Spleen (tissue), 11 donors: ENCODE data around the gene CARM1. TPM values are rescaled to one million over a fixed set of nuclear protein-coding genes. Genes with fewer than 3 reads are reported as not detected.

Experiments
- DNase-seq: peaks from one replicate; pipeline ENCODE4 v3.0.0-alpha.2; 2020
- H3K27ac ChIP-seq, 8 donors: fragments of 200-600 bp; sonication (generic) in 7 of 8; 1 replicate in 4 of 8; 2 replicates in 4 of 8; pipeline versions ENCODE4 v1.5.0 to v1.8.0; 2016 to 2021; ENCODE audit warnings: inconsistent platforms in 4 of 8, mild to moderate bottlenecking in 4 of 8, moderate library complexity in 1 of 8
- H3K27me3 ChIP-seq, 7 donors: fragments of 200-600 bp; sonication (generic) in 6 of 7; replicated peaks in 1 of 7; 1 replicate in 4 of 7; 2 replicates in 3 of 7; pipeline versions ENCODE4 v1.5.0 to v1.8.0; 2016 to 2021; ENCODE audit warnings: inconsistent platforms in 3 of 7, mild to moderate bottlenecking in 1 of 7
- H3K36me3 ChIP-seq, 6 donors: fragments of 200-600 bp; sonication (generic) in 5 of 6; 1 replicate in 4 of 6; 2 replicates in 2 of 6; pipeline versions ENCODE4 v1.5.0 to v1.8.0; 2016 to 2021; ENCODE audit warnings: inconsistent platforms in 2 of 6
- H3K4me1 ChIP-seq, 6 donors: fragments of 200-600 bp; sonication (generic) in 5 of 6; 1 replicate in 3 of 6; 2 replicates in 3 of 6; pipeline versions ENCODE4 v1.5.0 to v1.8.0; 2016 to 2021; ENCODE audit warnings: inconsistent platforms in 3 of 6
- H3K4me3 ChIP-seq, 8 donors: fragments of 200-600 bp; sonication (generic) in 7 of 8; 1 replicate in 4 of 8; 2 replicates in 4 of 8; pipeline versions ENCODE4 v1.5.0 to v1.8.0; 2016 to 2021; ENCODE audit warnings: inconsistent platforms in 4 of 8, mild to moderate bottlenecking in 4 of 8, moderate library complexity in 2 of 8
- H3K9me3 ChIP-seq, 8 donors: fragments of 200-600 bp; sonication (generic) in 7 of 8; 1 replicate in 4 of 8; 2 replicates in 4 of 8; pipeline versions ENCODE4 v1.5.0 to v1.8.0; 2016 to 2021; ENCODE audit warnings: inconsistent platforms in 4 of 8
- CTCF ChIP-seq, 11 experiments: fragments of 200-600 bp in 7 of 11; fragments of 450-650 bp in 4 of 11; sonication (generic) in 4 of 11; IDR thresholded peaks in 8 of 11; conservative IDR thresholded peaks in 3 of 11; 1 replicate in 7 of 11; 2 replicates in 4 of 11; pipeline versions ENCODE4 v1.4.0 to v1.8.0; 2016 to 2021; ENCODE audit warnings: antibody characterized with exemption in 11 of 11, inconsistent platforms in 4 of 11, mild to moderate bottlenecking in 1 of 11
- POLR2A ChIP-seq, 3 donors: fragments of 450-650 bp; IDR thresholded peaks; one replicate each; pipeline ENCODE4 v1.5.1; 2017; ENCODE audit warnings: antibody characterized with exemption in 3 of 3, mild to moderate bottlenecking in 1 of 3
- POLR2AphosphoS5 ChIP-seq, 3 donors: sonication (generic); formaldehyde crosslinking; IDR thresholded peaks; one replicate each; pipeline ENCODE4 v1.5.1; 2017; ENCODE audit warnings: antibody characterized with exemption in 3 of 3
- WGBS, 5 donors: extraction: QIAGEN DNeasy Blood & Tissue Kit in 3 of 5; methylation state at CpG; one replicate each; pipeline versions ENCODE4 v1.1.5 to v1.1.7; 2013 to 2018; 5-methylcytosine and 5-hydroxymethylcytosine counted together
- intact Hi-C: fragments of 100-400 bp; cut with DNase I; formaldehyde crosslinking; loops from one replicate; pipeline ENCODE4 v1.15.0; 2023; ENCODE audit warnings: low total_unique reads
- polyA plus RNA-seq, 3 donors: library from polyadenylated mRNA; stranded (reverse); fragments of 200-250 nt; gene quantifications; one replicate each; pipeline ENCODE4 v1.2.1, GENCODE V29; 2013
- total RNA-seq, 7 donors: library from RNA; depleted of rRNA in 3 of 7; stranded (reverse); fragments of >200 nt in 3 of 7; fragmentation: NEBNext Ultra II Directional in 4 of 7; extraction: Animal tissue kit (Norgen Biotek cat#: 25700) in 4 of 7; gene quantifications; one replicate each; pipeline versions ENCODE4 v1.1.0 to v1.2.1, GENCODE V29; 2016 to 2021
- donor health status: healthy with polysubstance abuse.
- donor health status: DM: no; HTN: no; CAD: no; lungs with moderate emphysema.
- donor health status: DM: no; HTN: no; CAD: no.
- donor health status: Bipolar disorder and iron deficiency.
- donor health status: healthy.
- donor health status: DM: no; HTN: no; CAD: no.
- donor health status: DM: yes; HTN: yes; CAD: no.

The CARM1 gene
- total and polyA plus RNA-seq, 10 donors, result 13.6 to 32.0 (median 24.6) TPM

- peak; percentile 75 for DNase-seq
- H3K9me3 ChIP-seq, result no peaks in the 10 kb centered on the region
- H3K4me3 ChIP-seq, result no peak overlapping the region
- peaks cover 2 to 100% (median 98%) of the 10 kb centered on the region in 6 donors for H3K36me3 ChIP-seq
- no peaks in the 10 kb centered on the region for H3K4me1 ChIP-seq
- peak overlapping the region in 2 of 8 donors; percentile 11 to 33 for H3K27ac ChIP-seq
- no peaks in the 10 kb centered on the region for H3K27me3 ChIP-seq
- intact Hi-C loops, result no loop called here
- WGBS, 5 donors, result 90 to 95% (median 92%) methylated on average over 14 to 26 of the region's 26 CpGs
- TF ChIP-seq CTCF (IDR thresholded peaks at IDR 0.05 in 8 of 11, conservative IDR thresholded peaks at IDR 0.05 in 3 of 11) (peak in 1 of 11 experiments; percentile 19), POLR2A (IDR thresholded peaks at IDR 0.05) (no peak), POLR2AphosphoS5 (IDR thresholded peaks at IDR 0.05) (peak in 2 of 3 donors; percentile 25 to 58)
These were observed 42.2 kb upstream of the CARM1 start for GRCh38 chr19:10828981-10829821.

GRCh38 chr19:10829967-10830366 lies 41.4 kb upstream of the CARM1 start:
- H3K4me3 ChIP-seq, result no peak overlapping the region
- peak overlapping the region in 2 of 8 donors; percentile 11 to 33 for H3K27ac ChIP-seq
- H3K9me3 ChIP-seq, result no peaks in the 10 kb centered on the region
- no peaks in the 10 kb centered on the region for H3K27me3 ChIP-seq
- WGBS, 5 donors, result 87 to 95% (median 92%) methylated on average over 15 to 16 of the region's 16 CpGs
- intact Hi-C loops, result no loop called here
- peaks cover 0 to 4% (median 0%) of the 10 kb centered on the region in 6 donors for H3K4me1 ChIP-seq
- H3K36me3 ChIP-seq, result peaks cover 2 to 100% (median 90%) of the 10 kb centered on the region in 6 donors
- peak in 1 of 3 donors; percentile 4 for TF ChIP-seq POLR2AphosphoS5 (IDR thresholded peaks at IDR 0.05)
- no peak for TF ChIP-seq CTCF (IDR thresholded peaks at IDR 0.05 in 8 of 11, conservative IDR thresholded peaks at IDR 0.05 in 3 of 11)
- peak; percentile 71 for DNase-seq

DNA sequence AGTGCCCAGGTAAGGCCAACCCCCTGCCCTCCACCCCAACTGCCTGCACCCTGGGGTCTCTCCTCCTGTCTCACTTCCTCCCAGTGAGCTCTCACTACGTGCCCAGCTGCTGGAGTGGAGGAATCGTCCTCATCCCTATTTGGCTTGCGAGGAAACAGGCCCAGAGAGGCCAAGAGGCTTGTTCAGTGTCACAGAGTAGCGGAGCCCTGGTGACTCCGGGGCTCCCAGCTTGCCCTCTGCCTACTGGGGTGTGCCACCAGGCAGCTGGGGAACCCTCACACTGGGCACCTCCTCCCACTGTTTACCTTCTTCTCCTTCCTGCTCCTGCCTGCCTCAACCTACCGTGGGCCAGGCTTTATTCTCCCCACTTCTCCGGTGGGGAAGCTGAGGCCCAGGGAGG lies 41.0 kb upstream of the CARM1 start:
- 86 to 92% (median 88%) methylated on average over 5 to 7 of the region's 7 CpGs for WGBS, 5 donors
- H3K27me3 ChIP-seq, result no peaks in the 10 kb centered on the region
- no peak overlapping the region for H3K4me3 ChIP-seq
- no peak for DNase-seq
- peaks cover 0 to 8% (median 4%) of the 10 kb centered on the region in 6 donors for H3K4me1 ChIP-seq
- peak overlapping the region in 2 of 8 donors; percentile 11 to 27 for H3K27ac ChIP-seq
- TF ChIP-seq CTCF (IDR thresholded peaks at IDR 0.05 in 8 of 11, conservative IDR thresholded peaks at IDR 0.05 in 3 of 11), result no peak
- no peak for TF ChIP-seq POLR2A (IDR thresholded peaks at IDR 0.05)
- no peak for TF ChIP-seq POLR2AphosphoS5 (IDR thresholded peaks at IDR 0.05)
- H3K9me3 ChIP-seq, result no peaks in the 10 kb centered on the region
- intact Hi-C loops, result no loop called here
- peaks cover 2 to 99% (median 86%) of the 10 kb centered on the region in 6 donors for H3K36me3 ChIP-seq
